NCI-H1436 (cell line): ENCODE data around the gene LRBA.

ENCODE experiments used
- DNase-seq: peaks from one replicate; lab custom pipeline; 2025; lab: John Stamatoyannopoulos, UW

The LRBA gene

DNA sequence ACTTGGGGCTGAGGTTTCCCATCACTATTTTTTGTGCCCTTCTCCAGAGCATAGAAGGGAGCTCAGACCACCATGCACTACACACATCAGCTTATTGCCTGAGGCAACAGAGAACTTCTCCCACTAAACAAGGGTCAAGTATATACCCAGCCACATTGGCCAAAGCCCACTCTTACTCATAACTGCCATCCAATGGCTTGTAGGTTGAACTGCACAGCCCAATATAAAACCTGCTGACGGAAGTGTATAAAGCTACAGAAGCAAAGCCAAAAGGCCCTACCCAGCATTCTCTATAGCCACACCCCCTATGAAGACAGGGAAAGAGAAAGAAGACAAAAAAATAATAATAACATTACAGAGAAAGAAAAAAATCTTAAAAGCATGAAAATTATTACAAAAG is 139.7 kb downstream of the LRBA start:
- DNase-seq: no peak

DNA sequence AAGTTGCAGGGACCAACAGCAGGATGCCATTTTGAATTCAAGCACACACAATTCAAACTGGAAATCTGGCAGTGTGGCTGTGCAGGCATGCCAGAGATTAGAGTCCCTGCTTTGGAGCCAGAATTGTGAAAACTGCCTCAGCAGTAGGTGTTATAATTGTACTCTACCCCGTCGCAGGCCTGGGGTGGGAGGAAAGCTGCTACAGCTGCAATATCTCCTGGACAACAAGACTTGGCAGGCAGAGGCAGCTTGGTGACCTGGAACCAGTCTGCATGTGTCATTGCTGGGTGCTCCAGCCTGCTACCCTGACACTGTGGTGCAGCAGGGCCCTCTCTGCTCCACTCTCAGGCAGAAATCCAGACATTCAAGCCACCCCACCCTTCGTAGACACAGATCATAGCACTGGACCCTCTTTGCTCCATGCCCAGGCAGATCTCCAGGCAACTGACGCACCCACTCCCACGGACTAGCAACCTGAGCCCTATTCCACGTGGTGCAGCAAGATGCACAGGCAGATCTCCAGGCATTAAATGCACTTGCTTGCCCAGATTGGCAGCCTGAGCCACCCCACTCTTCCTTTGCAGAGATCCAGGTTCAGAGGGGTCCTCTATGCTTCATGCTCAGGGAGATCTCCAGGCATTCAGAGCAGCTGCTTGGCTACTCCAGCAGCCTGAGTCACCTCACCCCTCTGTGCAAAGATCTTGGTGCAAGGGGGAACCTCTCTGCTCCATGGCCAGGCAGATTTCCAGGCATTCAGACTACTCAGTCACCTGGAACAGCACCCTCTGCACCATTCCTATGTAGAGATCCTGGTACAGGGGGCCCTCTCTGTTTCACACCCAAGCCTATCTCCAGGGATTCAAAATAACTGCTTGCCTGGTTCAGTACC is 140.5 kb downstream of the LRBA start:
- no peak for DNase-seq

DNA sequence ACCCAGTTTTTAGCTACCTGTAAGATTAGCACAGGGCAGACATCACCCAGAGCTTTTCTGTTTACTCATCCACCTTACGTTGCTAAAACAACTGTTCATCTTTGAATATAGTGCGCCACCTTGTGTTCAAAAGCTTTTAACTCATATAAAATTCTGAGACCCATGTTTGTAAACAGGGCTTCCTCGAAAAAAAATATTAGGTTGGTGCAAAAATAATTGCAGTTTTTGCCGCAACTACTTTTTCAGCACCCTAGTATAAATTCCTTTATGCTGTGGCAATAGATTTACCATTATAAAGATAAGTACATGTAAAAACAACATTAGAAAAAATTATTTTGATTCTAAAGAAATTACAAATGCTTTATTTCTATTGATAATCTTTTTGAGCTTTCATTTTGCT is 147.9 kb downstream of the LRBA start:
- peak; percentile 84 for DNase-seq

DNA sequence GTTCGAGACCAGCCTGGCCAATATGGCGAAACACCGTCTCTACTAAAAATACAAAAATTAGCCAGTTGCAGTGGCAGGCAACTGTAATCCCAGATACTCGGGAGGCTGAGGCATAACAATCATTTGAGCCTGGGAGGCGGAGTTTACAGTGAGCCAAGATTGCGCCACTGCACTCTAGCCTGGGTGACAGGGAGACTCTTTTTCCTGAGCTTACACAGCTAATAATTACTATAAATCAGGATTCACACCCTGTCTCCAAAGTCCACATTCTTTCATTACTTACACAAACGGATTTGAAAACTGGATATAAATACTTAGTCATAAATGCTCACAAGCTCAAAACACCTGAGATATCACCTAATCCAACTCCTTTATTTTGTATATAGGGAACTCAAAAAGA is 151.6 kb downstream of the LRBA start:
- no peak for DNase-seq

DNA sequence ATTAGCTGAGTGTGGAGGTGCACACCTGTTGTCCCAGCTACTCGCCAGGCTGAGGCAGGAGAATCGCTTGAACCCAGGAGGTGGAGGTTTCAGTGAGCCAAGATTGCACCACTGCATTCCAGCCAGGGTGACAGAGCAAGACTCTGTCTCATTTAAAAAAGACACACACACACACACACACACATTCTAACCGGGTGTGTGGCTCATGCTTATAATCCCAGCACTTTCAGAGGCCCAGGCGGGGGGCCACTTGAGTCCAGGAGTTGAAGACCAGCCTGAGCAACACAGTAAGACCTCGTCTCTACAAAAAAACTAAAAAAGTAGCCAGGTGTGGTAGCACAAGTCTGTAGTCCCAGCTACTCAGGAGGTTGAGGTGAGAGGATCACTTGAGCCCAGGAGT is 152.3 kb downstream of the LRBA start:
- DNase-seq: no peak

GRCh38 chr4:150859453-150859852 is 155.6 kb downstream of the LRBA start:
- no peak for DNase-seq

DNA sequence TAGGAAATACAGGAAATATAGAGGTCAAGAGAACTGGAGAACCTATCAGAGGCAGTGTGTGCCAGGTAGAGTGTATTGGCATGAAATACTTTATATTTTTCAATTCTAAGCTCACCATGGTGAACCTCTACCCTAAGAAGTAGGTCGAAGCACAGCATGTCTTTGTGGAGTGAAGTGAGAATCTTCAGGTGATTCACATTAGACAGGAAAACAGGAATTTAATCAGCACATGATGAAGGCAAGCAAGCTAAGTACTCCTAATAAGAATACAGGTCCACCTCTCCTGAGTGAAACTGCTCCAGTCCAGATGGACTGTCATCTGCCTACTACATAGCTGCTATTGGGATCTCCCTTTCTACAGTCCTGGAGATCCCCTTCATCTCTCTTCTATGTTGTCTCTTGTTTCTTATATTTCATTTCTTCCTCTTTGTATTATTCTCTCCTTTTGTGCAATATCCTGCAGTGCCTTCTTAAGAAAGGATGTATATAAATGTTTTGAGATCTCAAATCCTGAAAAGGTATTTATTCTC is 159.0 kb downstream of the LRBA start:
- DNase-seq: no peak

GRCh38 chr4:150854600-150854999 is 160.5 kb downstream of the LRBA start:
- no peak for DNase-seq

DNA sequence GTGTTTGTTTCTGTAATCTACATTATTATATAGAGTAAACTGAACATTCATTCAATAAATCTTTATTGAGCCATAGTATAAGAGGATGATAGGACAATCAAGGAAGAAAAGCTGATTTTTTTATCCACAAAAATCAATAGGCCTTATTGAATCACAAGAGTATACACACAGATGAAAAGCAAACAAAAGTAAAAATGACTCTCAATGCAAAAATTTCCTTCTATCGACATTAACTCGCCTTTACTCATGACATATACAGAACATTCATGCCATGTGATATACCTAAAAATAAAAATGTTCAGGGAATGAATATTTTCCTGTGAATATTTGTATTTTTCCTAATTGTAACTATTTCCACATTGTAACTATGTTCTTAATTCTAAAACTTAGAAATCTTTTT is 161.2 kb downstream of the LRBA start:
- DNase-seq: no peak

- DNase-seq: no peak
Measured at GRCh38 chr4:150852216-150852615, 162.9 kb downstream of the LRBA start.

GRCh38 chr4:150849016-150849415 is 166.1 kb downstream of the LRBA start:
- no peak for DNase-seq

DNA sequence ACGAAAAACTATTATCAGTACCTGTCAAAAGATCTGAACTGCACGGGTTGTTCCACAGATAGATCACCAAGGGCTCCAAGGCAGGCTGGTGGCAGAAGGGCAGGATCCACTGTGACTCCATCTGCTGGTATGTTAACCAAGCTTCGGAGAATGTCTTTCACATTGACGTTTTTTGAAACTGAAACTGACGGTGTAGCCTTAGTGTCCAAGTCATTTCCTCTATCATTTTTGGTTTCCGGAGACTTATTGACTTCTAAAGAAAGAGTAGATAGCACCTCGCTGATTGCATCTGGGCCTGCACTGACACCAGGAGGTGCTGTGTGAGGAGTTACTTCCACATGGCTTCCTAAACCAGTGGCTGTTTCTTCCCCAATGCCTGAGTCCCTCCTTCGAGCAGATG is 186.9 kb downstream of the LRBA start:
- no peak for DNase-seq

- no peak for DNase-seq
Measured at GRCh38 chr4:150827226-150827625, 187.9 kb downstream of the LRBA start.

GRCh38 chr4:150826306-150826705 is 188.8 kb downstream of the LRBA start:
- no peak for DNase-seq

DNA sequence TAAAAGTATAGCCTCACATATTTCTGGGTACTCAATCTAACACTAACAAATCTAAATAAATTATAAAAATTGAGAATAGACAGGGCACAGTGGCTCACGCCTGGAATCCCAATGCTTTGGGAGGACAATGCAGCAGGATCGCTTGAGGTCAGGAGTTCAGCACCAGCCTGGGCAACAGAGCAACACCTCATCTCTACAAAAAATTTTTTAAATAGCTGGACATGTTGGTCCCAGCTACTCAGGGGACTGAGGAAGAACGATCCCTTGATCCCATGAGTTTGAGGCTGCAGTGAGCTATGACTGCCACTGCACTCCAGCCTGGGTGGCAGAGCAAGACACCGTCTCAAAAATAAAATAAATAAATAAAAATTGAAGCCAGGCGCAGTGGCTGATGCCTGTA is 192.7 kb downstream of the LRBA start:
- no peak for DNase-seq

DNA sequence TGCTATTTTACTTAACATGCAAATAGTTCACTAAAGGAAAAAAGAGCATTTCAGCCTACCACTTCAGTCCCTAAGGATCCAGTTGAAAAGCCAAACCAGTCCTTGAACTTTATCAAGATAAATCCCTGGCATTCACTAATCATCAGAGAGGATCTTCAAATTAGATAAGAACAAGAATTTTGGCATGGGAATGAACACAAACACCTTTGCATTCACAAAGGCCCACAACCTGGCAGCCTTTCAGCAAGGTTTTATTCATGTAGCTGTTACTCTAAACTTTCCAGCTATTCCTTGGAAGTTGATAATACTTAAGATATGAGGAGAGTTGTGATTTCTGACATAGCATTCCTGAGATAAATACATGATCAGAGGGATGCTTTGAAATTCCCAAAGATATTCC is 193.4 kb downstream of the LRBA start:
- no peak for DNase-seq

GRCh38 chr4:150820409-150820808 is 194.7 kb downstream of the LRBA start:
- DNase-seq: no peak

- DNase-seq: no peak
Measured at GRCh38 chr4:150818661-150819060, 196.4 kb downstream of the LRBA start.

DNA sequence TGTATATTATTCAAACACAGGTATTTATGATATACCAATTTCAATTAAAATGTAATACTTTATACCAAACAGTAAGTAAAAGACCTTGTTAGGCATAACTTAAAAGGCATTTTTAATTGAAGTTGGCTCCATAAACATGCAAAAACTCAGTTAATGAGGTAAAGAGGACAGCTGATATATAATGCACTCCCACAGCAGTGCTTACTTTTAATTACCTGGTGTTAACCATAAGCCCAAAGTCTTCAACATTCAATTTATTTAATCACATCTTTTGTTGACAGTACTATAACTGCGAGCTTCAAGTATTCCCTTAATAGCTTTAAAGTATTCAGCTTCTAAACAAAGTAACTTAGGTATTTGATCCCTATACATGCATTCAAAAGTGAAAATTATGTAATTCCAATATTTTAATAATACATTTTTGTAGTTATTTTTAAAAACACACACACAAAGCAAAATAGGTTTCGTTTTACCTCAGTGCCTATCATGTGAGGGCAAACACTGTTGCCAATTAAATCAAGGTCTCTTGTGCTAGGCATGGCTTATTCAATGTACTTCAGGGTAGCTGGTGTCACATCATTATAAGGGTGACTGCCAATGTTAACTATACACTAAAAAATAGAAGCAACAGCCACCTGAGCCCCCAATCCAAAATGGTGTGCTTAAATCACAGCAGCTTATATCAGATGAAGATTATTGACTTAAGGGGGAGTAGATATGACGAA is 197.1 kb downstream of the LRBA start:
- DNase-seq: peak; percentile 13

GRCh38 chr4:150817017-150817416 is 198.1 kb downstream of the LRBA start:
- DNase-seq: no peak

DNA sequence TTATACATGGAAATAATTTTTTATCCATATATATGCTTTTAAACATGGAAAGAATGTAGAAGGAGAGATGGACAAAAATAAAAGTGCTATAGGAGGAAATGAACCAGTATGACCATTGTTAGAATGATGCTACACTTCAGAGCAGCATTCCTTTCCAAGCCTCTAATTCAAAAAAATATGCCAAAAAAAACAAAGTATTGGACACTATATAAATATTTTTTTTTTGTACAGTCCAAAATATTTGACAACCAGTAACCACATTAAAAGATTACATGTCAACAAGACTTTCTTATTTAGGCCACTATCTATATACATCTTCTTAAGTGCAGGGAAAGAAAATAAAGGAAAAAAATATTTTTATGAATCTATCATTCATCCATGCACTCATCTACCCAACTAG is 198.6 kb downstream of the LRBA start:
- DNase-seq: no peak

DNA sequence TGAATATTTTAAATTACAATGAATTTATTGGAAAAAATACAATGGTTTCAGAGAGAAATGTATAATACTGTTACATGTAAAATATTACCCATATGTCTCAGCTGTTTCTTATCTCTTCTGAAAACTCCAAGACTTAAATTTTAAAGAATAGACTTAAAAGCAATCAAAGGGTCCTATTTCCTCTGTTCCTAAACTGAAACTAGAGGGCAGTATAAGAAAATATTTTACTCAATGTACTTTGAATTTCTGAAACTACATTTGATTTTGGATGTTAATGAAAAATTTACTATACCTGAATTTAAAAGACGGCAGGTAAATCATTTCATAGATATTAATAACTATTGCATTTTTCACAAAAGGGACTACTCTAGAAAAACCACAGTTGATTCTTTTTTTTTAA is 200.2 kb downstream of the LRBA start:
- no peak for DNase-seq
